ENCODE measurements around the gene DMRTC2.

The DMRTC2 gene

DNA sequence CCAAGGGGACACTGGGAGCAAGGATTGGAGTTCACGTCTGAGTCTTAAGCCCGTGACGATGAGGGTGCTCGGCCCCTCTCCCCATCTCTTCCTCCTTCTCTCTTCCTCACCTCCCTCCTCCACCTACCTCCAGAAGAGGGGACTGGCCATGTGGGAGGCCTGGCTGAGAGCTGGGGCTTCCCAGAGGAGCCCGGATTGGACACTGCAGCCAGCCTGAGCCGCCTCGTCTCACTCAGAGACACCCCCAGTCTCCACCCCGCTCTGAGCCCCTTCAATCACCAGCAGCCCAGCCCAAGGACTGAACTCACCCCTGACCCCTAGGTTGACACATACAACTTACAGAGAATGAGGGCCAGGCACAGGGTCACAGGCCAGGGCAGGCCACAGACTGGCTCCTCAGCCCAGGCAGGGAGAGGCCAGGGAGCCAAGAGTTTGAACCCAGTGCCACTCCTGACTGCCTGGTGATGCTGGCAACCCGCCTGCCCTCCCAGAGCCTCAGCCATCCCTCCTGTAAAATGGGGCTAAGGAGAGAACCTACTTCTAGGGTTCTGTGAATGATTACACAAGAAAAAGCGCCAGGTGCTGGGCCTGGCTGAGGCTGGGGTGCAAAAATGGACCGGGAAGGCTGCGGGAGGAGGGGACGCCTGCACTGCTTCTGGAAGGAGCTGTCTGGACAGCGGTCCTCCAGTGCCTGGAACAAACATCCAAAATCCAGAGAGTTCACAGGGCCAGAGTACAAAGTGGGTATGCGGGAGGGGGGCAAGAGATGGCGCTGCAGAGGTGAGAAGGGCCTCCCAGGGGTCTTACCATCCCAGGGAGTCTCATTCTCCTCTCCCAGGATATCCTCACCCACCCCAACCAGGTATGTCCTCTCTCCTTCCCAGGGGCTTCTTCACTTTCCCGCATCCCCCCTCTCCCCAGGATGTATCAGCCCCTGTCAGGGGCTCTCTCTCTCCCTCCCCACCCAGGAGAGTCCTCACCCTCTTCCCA is 33.4 kb downstream of the DMRTC2 start:
- Histone ChIP-seq H3K27me3 (ENCODE audit: control insufficient read depth, insufficient read depth, low read length) (no peaks in the 10 kb centered on the region), H3K27ac (ENCODE audit: low read depth, low read length) (no peak overlapping the region), H3K9ac (ENCODE audit: low read length) (no peak overlapping the region), H3K4me3 (ENCODE audit: low read length) (peak overlapping the region; percentile 29), H3K4me1 (ENCODE audit: control insufficient read depth, insufficient read depth, low read length) (no peaks in the 10 kb centered on the region), H3K36me3 (ENCODE audit: control insufficient read depth, insufficient read depth, low read length) (no peaks in the 10 kb centered on the region)

DNA sequence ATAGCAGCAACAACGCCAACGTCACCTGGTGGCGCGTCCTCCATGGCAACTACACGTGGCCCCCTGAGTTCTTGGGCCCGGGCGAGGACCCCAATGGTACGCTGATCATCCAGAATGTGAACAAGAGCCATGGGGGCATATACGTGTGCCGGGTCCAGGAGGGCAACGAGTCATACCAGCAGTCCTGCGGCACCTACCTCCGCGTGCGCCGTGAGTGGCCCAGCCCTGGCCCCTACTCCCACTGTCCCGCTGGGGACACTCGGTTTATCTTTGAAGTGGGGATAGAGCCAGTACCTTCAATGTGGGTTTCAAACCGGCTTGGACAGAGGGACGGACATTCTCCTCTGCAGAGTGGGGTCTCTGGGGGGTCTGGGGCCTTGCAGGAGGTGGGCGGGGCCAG is 34.2 kb downstream of the DMRTC2 start:
- no peaks in the 10 kb centered on the region for H3K27me3 ChIP-seq (ENCODE audit: control insufficient read depth, insufficient read depth, low read length)
- no peaks in the 10 kb centered on the region for H3K36me3 ChIP-seq (ENCODE audit: control insufficient read depth, insufficient read depth, low read length)
- H3K4me3 ChIP-seq (ENCODE audit: low read length) = no peak overlapping the region
- no peak overlapping the region for H3K27ac ChIP-seq (ENCODE audit: low read depth, low read length)
- no peaks in the 10 kb centered on the region for H3K4me1 ChIP-seq (ENCODE audit: control insufficient read depth, insufficient read depth, low read length)
- no peak overlapping the region for H3K9ac ChIP-seq (ENCODE audit: low read length)

DNA sequence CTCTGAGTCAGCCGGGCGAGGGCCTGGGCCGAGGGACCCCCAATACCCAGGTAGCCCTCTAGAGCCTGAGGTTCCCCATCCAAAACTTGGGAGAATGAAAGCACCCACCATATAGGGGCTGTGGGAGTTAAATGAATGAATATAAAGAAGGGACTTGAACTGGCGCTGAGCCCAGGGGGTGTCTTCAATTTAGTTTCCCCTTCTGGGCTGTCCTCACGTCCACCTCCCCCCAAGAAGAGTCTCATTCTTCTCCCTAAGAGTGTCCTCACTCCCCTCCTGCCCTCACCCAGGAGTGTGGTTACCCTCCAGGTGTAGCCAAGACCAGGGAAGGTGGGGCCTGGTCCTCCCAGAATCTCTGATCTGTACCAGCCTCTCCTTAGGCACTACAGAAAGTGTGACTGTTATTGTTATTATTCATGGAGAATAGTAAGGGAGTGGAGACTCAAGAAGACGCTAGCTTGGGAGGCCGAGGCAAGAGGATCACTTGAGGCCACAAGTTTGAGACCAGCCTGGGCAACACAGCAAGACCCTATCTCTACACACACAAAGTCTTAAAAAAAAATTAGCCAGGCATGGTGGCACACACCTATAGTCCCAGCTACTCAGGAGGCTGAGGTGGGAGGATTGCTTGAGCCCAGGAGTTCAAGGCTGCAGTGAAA is 35.0 kb downstream of the DMRTC2 start:
- Histone ChIP-seq H3K27me3 (ENCODE audit: control insufficient read depth, insufficient read depth, low read length) (no peaks in the 10 kb centered on the region), H3K36me3 (ENCODE audit: control insufficient read depth, insufficient read depth, low read length) (no peaks in the 10 kb centered on the region), H3K4me1 (ENCODE audit: control insufficient read depth, insufficient read depth, low read length) (no peaks in the 10 kb centered on the region), H3K9ac (ENCODE audit: low read length) (no peak overlapping the region), H3K27ac (ENCODE audit: low read depth, low read length) (no peak overlapping the region), H3K4me3 (ENCODE audit: low read length) (no peak overlapping the region)

DNA sequence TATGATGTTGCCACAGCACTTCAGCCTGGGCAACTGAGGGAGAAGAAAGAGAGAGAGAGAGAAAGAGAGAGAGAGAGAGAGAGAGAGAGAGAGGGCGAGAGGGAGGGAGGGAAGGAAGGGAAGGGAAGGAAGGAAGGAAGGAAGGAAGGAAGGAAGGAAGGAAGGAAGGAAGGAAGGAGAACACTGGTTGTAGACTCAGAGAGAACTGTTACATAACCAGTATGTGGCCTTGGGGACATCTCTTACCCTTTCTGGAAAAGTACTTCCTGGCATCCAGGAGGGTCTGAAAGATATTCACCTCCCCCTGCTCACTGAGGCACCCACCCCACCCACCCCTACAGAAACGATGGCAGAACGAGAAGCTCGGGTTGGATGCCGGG is 35.5 kb downstream of the DMRTC2 start:
- no peaks in the 10 kb centered on the region for H3K27me3 ChIP-seq (ENCODE audit: control insufficient read depth, insufficient read depth, low read length)
- no peaks in the 10 kb centered on the region for H3K4me1 ChIP-seq (ENCODE audit: control insufficient read depth, insufficient read depth, low read length)
- no peak overlapping the region for H3K4me3 ChIP-seq (ENCODE audit: low read length)
- H3K27ac ChIP-seq (ENCODE audit: low read depth, low read length) = no peak overlapping the region
- H3K9ac ChIP-seq (ENCODE audit: low read length) = no peak overlapping the region
- H3K36me3 ChIP-seq (ENCODE audit: control insufficient read depth, insufficient read depth, low read length) = no peaks in the 10 kb centered on the region

DNA sequence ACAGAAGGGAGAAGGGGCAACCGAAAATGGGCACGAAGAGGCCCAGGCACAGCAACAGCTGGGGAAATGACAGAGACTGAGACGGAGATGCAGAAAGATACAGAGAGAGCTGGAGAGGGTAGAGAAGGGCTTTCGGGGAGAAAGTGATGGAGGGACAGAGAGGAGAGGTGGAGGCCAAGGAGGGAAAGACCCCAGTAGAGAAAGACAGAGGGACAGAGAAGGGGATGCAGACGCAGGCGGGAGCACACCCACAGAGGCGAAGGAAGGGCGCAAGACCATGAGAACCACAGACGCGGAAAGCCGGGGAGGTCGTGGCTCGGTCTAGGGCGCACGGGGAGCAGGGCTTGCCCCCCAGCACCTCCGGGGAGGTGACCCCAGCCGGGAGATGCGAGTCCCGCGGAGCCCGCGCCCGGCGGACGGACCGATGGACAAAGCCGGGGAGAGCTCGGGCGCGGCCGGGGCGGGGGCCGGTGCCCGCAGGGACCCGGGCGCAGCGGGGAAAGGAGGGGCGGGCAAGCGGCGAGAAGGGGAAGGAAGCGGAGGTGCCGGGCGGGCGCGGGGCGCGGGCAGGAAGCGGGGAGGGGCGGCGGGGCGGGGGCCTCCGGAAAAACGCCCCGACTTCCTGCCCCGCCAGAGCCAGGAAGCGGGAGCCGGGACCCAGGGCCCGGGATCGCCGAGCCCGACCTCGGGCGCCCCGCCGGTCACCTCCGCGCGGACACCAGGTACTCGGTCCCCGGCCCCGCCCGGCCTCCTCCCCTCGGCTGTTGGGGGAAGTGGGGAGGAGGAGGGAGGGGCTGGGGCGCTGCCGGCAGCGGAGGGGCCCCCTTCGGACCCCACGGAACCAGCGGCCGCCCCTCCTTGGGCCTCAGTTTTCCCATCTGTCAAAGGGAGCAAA is 38.0 kb downstream of the DMRTC2 start, which contains the start of gene ARHGEF1:
TSS of gene ARHGEF1 (plus strand) at position 617 of the 895 bp plus-strand sequence. CDS start 4,899 bp downstream, outside the sequence.
- Histone ChIP-seq H3K9ac (ENCODE audit: low read length) (peak within 1 kb of the TSS; percentile 29), H3K4me3 (ENCODE audit: low read length) (peak within 1 kb of the TSS; percentile 79), H3K27ac (ENCODE audit: low read depth, low read length) (peak within 1 kb of the TSS; percentile 50), H3K4me1 (ENCODE audit: control insufficient read depth, insufficient read depth, low read length) (no peaks in the 10 kb centered on the region), H3K27me3 (ENCODE audit: control insufficient read depth, insufficient read depth, low read length) (no peaks in the 10 kb centered on the region), H3K36me3 (ENCODE audit: control insufficient read depth, insufficient read depth, low read length) (no peaks in the 10 kb centered on the region)

DNA sequence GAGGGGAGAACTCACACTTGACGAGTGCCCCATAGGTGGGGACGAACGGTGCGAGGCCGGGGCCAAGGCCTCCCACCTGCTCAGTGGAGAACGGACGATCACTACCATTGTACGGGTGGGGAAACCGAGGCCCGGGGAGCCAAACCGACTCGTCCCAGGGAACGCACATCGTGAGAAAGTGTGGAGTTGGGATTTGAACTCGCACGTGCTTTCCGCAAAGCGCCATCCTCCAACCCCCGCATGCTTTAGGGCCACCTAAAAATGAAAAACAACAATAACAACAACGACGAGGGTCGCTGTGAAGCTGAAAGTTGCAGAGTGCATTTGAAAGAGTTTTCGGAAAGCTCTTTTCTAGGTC is 38.6 kb downstream of the DMRTC2 start:
- Histone ChIP-seq H3K36me3 (ENCODE audit: control insufficient read depth, insufficient read depth, low read length) (no peaks in the 10 kb centered on the region), H3K4me3 (ENCODE audit: low read length) (peak overlapping the region; percentile 79), H3K4me1 (ENCODE audit: control insufficient read depth, insufficient read depth, low read length) (no peaks in the 10 kb centered on the region), H3K27me3 (ENCODE audit: control insufficient read depth, insufficient read depth, low read length) (no peaks in the 10 kb centered on the region), H3K27ac (ENCODE audit: low read depth, low read length) (peak overlapping the region; percentile 50), H3K9ac (ENCODE audit: low read length) (peak overlapping the region; percentile 16)

DNA sequence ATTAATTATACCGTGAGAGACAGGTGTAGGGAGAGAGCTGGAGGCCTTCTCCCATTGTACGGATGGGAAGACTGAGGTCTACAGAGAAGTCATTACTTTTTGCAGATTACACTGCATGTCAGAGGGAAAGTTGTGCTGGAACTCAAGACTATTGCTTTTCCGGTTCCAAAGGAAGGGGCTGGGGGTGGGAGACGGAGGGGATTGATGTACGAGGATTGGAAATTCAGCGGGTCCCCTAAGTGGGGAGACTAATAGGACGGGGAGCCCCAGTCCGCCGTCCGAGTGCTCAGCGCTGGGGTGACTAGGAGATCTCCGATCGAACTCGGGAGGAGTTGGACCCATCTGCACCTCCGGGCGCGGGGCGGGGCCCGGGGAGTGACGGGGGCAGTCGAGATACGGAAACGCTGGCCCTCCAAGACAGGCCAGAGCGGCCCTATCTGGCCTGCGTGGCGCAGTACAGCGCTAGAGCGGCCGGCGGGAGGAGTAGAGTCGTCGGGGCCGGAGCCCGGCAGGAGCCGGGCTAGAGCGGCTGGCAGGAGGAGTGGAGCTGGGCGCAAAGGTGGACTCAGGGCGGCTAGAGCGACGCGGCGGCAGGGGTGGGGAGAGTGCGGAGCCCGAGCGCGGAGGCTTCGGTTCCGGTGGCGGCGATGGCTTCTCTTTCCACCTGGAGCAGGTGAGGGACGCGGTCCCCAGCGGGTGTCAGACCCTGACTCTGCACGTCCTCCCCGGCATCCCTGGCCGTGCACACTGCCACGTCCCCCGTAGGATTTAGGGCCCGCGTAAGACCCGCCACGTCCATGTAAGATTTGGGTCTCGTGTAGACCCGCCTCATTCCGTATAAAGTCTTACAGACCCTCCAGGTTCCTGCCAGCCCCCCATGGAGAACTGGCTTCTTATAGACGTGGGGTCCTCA is 39.2 kb downstream of the DMRTC2 start:
- Histone ChIP-seq H3K4me1 (ENCODE audit: control insufficient read depth, insufficient read depth, low read length) (no peaks in the 10 kb centered on the region), H3K36me3 (ENCODE audit: control insufficient read depth, insufficient read depth, low read length) (no peaks in the 10 kb centered on the region), H3K27ac (ENCODE audit: low read depth, low read length) (peak overlapping the region; percentile 50), H3K9ac (ENCODE audit: low read length) (peak overlapping the region; percentile 34), H3K27me3 (ENCODE audit: control insufficient read depth, insufficient read depth, low read length) (no peaks in the 10 kb centered on the region), H3K4me3 (ENCODE audit: low read length) (peak overlapping the region; percentile 79)

DNA sequence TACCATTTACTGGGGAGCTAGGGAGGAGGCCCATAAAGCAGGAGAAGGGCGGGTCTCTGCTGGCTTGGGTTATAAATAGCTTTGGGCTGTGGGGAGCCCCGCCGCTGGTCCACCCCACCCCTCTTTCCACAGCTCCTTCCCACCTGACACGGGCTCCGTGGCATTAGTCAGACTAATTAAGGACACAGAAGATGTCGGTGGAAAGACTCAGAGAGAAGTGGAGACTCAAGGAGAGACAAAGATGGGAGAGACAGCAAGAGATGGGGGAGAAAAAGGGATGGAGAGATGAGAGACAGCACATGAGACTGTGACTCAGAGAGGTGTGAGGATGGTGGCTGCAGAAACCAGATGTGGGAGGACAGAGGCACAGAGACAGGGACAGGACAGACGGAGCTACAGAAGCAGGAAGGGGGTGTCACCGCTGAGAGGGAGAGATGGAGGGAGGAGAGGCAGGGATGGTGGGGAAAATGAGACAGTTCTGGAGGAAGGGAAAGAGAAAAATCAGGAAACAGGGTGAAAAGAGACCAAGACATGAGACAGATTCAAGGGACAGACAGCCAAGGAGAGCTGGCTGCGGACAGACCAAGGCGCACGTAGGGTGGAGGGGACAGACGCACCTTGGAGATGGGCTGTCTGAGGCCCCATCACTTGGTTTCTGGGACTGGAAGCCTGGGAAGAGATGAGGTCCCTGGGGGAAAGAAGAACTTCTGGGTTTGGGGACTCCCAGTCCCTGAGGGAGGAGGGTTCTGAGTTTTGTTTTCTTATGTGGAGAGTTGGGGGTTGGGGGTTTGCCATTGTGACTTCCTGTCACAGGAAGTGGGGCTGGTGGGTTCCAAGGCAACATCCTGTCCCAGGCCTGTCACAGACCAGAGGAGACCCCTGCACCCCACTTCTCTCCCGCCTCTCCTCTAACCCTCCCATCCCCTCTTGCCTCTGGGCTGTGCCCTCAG is 42.2 kb downstream of the DMRTC2 start:
- Histone ChIP-seq H3K36me3 (ENCODE audit: control insufficient read depth, insufficient read depth, low read length) (peaks cover 3% of the 10 kb centered on the region), H3K9ac (ENCODE audit: low read length) (peak overlapping the region; percentile 16), H3K4me3 (ENCODE audit: low read length) (no peak overlapping the region), H3K27ac (ENCODE audit: low read depth, low read length) (no peak overlapping the region), H3K27me3 (ENCODE audit: control insufficient read depth, insufficient read depth, low read length) (no peaks in the 10 kb centered on the region), H3K4me1 (ENCODE audit: control insufficient read depth, insufficient read depth, low read length) (no peaks in the 10 kb centered on the region)

DNA sequence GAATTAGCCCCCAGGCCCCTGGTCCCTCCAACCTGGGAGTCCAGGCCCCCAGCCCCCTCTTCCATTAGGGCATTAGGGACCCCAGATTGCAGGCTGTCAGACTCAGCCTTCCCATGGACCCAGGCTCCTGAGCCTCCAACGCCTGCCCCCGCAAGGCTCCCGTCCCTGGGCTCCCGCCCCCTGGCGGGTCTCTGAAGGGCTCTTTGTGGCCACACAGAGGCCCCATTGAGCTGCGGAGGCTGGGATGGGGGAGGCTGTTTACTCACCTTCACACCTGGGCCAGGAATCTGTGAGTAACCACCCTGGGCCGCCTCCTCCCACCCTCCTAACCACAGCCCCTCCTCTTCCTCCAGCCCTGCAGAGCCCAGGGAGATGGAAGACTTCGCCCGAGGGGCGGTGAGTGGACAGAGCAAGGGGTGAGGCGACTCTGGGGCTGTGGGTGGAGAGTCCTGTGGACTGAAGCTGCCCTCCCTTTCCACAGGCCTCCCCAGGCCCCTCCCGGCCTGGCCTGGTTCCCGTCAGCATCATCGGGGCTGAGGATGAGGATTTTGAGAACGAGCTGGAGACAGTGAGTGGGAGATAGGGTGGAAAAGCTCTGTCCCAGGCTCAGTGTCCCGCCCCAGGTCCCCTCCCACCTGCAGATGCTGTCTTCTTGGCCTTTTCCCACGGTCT is 43.0 kb downstream of the DMRTC2 start:
- H3K27ac ChIP-seq (ENCODE audit: low read depth, low read length) = no peak overlapping the region
- no peak overlapping the region for H3K4me3 ChIP-seq (ENCODE audit: low read length)
- H3K4me1 ChIP-seq (ENCODE audit: control insufficient read depth, insufficient read depth, low read length) = no peaks in the 10 kb centered on the region
- H3K36me3 ChIP-seq (ENCODE audit: control insufficient read depth, insufficient read depth, low read length) = peaks cover 7% of the 10 kb centered on the region
- H3K9ac ChIP-seq (ENCODE audit: low read length) = no peak overlapping the region
- no peaks in the 10 kb centered on the region for H3K27me3 ChIP-seq (ENCODE audit: control insufficient read depth, insufficient read depth, low read length)

DNA sequence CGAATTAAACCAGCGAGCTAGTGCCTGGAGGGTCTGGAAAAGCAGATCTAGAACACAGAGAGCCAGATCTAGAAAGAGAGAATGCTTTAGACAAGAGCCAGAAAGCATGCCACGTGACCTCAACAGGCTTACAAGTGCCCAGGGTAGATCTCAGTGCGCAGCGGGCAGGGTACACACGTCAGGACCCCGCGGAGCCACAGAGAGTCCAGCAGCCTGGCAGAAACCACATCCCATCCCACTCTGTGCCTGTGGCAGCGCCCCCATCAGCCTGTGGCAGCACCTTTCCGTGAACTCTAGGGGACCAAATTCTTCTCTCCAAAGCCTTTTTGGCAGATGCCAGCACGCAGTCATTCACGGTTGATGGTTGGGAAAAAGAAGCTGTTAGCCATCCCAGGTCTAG is 44.1 kb downstream of the DMRTC2 start:
- Histone ChIP-seq H3K4me1 (ENCODE audit: control insufficient read depth, insufficient read depth, low read length) (no peaks in the 10 kb centered on the region), H3K4me3 (ENCODE audit: low read length) (no peak overlapping the region), H3K27ac (ENCODE audit: low read depth, low read length) (no peak overlapping the region), H3K9ac (ENCODE audit: low read length) (no peak overlapping the region), H3K36me3 (ENCODE audit: control insufficient read depth, insufficient read depth, low read length) (peaks cover 9% of the 10 kb centered on the region), H3K27me3 (ENCODE audit: control insufficient read depth, insufficient read depth, low read length) (no peaks in the 10 kb centered on the region)
